Stimulated activated naive CD4-positive, alpha-beta T cell treated with Interleukin-2 at 50 U/mL for 16 hours (primary cell): ENCODE results near the gene KIF18A.
"Not testable (repeated sequence)": the region's sequence is repeated elsewhere in the genome, so short reads cannot be mapped to it uniquely, and the experiment has no call there.

Experiments
- DNase-seq: peaks from one replicate; lab custom pipeline; 2025; lab: John Stamatoyannopoulos, UW

Gene KIF18A

GRCh38 chr11:28107750-28108618, at the start of gene KIF18A, which contains the start of gene METTL15:
Gene KIF18A, minus strand, starts transcription at chr11:28108156. Its CDS starts 10,209 bp downstream, at chr11:28097947.
Gene METTL15, plus strand, starts transcription at chr11:28108388. Its CDS starts 4,947 bp downstream, at chr11:28113335.
- DNase-seq, result peak; percentile 96

GRCh38 chr11:28153586-28153985, 45.6 kb upstream of the KIF18A start:
- no peak for DNase-seq

DNA sequence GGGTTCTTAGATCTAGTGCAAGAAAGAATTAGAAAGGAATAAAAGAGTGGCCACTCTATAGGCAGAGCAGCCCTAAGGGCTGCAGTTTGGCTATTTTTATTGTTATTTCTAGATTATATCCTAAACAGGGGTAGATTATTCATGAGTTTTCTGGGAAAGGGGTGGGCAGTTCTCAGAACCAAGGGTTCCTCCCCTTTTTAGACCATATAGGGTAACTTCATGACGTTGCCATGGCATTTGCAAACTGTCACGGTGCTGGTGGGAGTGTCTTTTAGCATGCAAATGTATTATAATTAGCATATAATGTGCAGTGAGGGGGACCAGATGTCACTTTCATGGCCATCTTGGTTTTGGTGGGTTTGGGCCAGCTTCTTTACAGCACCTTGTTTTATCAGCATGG, 44.8 kb upstream of the KIF18A start:
- no peak for DNase-seq

- no peak for DNase-seq
Observed at GRCh38 chr11:28146123-28146751, 38.3 kb upstream of the KIF18A start.

DNA sequence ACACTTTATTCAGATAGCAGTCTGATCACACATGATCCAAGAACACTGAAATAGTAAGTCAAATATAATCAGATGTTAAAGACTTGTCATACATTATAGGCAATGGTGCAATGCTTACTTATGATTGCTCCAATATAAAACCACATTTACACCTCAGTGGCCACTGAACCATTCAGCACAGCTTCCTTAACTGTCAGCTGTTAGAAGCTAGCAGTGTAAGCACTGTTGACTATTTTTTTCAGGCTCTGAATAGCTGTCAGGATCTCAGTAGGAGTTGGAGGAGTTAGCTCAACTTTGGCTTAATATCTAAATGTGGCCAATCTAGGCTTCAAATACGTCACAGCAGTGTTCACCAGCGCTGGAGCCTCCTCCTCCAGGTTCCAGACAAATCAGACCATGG, 36.9 kb upstream of the KIF18A start:
- no peak for DNase-seq

- no peak for DNase-seq
Observed at GRCh38 chr11:28142724-28143123, 34.8 kb upstream of the KIF18A start.

- DNase-seq, result no peak
Observed at GRCh38 chr11:28140689-28141455, 32.9 kb upstream of the KIF18A start.

GRCh38 chr11:28139841-28140415, 32.0 kb upstream of the KIF18A start:
- no peak for DNase-seq

DNA sequence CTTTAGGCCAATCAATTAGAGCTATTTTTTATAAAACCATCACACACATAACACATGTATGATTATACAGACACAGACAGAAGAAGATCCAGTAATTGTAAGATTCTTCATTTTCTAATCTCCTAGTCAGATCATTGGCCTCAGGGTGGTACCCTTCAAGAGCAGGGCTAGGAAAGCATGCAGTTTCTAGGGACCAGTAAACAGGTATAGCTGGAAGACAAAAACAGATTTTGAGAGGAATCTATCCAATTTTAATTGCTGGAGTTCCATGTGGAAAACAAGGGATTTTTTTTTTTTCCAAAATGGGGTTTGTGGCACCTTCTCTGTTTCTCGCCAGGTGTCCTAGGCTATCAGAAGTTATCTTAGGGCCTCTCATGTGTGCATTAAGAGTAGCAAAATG, 29.9 kb upstream of the KIF18A start:
- DNase-seq, result no peak

GRCh38 chr11:28137366-28137765, 29.4 kb upstream of the KIF18A start:
- DNase-seq, result no peak

GRCh38 chr11:28136157-28136556, 28.2 kb upstream of the KIF18A start:
- not testable (repeated sequence) for DNase-seq

DNA sequence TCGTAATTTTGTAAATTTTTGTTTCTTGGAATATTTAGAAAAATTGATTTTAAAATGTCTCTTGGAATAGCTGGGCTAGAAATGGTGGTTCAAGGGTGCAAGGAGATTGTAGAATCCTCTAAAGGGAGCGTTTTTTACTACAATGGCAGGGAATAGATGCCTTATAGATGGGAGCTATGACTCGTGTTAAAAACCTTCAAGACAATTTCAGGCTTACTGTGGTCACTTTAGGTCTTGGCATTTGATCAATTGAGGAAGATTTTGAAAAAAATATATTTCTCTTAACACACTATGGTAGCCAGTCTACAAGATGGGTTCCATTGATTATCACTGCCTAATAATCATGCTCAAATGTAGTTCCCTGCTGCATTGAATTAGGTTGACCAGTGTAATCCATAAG, 25.2 kb upstream of the KIF18A start:
- no peak for DNase-seq

- no peak for DNase-seq
Observed at GRCh38 chr11:28132548-28132947, 24.6 kb upstream of the KIF18A start.

DNA sequence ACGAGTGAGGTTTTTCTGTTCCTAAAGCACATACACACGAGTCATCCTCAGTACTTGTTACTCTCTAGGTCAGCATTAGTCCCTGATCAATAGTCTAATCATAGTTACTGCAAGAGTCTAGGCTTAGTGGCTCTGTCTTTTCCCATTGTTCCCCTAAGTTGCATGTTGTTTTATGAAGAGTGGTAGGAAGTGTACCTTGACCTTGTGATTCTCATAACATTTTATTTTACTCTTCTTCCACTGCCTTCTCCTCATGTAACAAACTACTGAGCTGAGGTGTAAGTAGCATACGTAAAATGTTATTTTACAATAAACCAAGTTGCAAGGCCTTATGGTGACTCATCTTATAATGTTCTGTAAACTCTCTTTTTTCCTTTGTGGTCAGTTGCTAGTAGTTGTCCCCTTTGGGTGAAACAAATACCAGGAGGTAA, 15.2 kb upstream of the KIF18A start:
- DNase-seq, result no peak

- no peak for DNase-seq
Observed at GRCh38 chr11:28117712-28118111, 9.8 kb upstream of the KIF18A start.

DNA sequence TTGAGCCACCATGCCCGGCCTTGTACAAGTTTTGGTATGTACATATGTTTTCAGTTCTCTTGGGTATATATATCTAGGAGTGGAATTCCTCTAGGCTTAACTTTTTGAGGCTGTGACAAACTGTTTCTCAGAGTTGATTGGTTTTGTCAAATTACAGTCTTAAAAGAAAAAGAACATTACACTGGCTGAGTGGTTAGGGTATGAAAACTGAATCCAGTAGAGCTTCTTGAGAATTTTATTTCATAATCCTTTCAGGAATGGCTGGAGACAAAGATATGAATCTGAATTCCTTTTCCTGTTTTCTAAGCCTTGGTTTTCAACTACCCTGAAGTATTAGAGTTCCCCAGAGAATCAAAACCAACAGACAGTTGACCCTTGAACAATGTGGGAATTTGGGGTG, 6.8 kb upstream of the KIF18A start:
- no peak for DNase-seq

GRCh38 chr11:28114116-28114515, 6.2 kb upstream of the KIF18A start:
- no peak for DNase-seq

DNA sequence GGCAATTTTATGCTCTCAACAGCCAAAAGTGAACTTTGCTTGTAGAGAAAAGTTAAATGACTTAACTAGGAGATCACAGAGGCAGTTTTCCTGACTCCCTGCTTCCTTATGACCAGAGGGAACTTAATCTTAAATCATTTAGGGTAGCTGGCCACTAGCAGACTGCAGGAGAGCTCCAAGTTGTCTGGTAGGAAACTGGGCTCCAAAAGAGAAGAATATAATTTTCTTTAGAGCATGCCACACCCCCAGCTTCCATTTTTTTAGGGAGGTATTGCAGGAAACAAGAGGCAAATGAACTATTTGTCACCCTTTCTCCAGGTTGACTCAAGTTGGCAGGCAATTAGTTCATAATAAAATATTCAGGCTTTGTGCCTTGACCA, 2.9 kb upstream of the KIF18A start:
- no peak for DNase-seq

DNA sequence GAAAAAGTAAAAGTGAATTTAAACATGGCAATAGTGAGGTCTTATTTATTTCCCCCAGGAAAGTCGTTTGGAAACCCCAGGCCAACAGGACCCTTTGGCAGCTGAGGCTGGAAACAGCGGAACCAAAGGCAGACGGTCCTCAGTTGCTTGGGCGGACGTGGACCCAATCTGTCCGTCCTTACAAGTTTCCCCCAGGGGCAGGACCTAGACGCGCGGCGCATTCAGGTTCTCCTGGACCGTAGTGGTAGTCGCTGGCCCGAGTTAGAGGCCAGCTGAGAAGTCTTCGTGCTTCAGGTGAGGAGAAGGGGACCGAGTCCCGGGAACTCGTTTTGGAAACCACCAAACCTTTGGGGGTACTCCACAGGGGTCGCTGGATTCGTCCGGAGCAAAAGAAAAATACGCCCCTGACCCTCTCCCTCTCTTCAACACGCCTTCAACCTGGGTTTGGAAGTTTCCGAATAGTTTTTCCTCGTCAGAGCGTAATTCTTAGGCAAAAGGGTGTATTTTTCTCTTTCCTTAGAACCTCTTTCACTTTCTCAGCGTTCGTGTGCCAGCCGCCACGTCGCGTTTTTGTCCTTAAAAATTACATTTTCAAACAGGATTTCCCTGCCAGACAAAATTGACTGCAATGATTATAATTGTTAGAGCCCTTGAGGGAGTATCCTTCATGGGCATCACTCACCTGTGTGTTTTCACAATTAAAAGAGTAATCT, 2.3 kb upstream of the KIF18A start:
- DNase-seq, result peak; percentile 43

GRCh38 chr11:28108958-28109357, 1.0 kb upstream of the KIF18A start:
- DNase-seq, result no peak

GRCh38 chr11:28107191-28107749, 686 bp downstream of the KIF18A start:
- DNase-seq, result no peak
